ENCODE measurements around the gene BCAS3.

DNA sequence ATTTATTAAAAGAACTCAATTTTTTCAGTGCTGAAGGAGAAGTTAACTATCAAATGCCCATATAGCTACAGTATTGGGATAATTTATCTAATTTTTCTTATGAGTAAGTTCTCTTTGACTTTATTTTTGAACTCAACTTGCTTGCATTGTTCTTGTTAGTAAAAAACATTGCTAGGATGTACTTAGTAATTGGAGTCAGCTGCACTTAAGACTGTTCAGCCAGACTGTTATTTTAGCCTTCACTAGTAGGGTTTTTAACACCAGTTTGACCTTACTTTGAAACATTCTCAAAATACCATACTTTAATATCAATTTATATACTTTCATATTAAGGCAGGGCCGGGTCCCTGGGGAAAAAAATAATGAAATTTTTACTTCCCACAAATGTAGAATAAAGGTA is 465.4 kb downstream of the BCAS3 start:
- TF ChIP-seq, protein P1, sequence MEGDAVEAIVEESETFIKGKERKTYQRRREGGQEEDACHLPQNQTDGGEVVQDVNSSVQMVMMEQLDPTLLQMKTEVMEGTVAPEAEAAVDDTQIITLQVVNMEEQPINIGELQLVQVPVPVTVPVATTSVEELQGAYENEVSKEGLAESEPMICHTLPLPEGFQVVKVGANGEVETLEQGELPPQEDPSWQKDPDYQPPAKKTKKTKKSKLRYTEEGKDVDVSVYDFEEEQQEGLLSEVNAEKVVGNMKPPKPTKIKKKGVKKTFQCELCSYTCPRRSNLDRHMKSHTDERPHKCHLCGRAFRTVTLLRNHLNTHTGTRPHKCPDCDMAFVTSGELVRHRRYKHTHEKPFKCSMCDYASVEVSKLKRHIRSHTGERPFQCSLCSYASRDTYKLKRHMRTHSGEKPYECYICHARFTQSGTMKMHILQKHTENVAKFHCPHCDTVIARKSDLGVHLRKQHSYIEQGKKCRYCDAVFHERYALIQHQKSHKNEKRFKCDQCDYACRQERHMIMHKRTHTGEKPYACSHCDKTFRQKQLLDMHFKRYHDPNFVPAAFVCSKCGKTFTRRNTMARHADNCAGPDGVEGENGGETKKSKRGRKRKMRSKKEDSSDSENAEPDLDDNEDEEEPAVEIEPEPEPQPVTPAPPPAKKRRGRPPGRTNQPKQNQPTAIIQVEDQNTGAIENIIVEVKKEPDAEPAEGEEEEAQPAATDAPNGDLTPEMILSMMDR (IDR thresholded peaks at IDR 0.05; ENCODE audit: poor library complexity, severe bottlenecking) = no peak
- TF ChIP-seq EZH2 (IDR thresholded peaks at IDR 0.05; ENCODE audit: borderline replicate concordance, insufficient read depth, low read length, poor library complexity, severe bottlenecking) (no peak), SMC3 (conservative IDR thresholded peaks at IDR 0.05; ENCODE audit: poor library complexity) (no peak)
